ENCODE data around the gene HSPBAP1. TPM values are rescaled to one million over a fixed set of nuclear protein-coding genes. Genes with fewer than 3 reads are reported as not detected.

The HSPBAP1 gene
- total and polyA plus RNA-seq, 2 donors: 5.7 to 13.2 TPM

DNA sequence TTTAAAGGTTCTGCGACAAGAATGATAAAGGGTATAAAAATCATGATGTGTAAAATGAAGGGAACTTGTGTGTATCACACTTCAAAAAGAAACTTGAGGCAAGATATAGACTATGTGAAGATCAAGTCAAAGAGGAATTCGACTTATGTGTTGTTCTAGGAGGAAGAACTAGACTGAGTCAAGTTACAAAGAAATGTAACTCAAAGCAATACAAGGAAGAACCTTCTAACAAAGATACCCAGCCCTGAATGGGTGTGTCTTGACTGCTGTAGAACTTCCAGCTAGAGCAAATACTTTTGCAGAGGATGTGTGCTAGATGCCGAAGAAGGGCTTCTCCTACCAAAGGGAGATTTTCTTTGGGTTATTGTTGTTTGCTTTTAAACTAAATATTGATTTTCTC, 3.7 kb upstream of the HSPBAP1 start:
- no peak overlapping the region for H3K27ac ChIP-seq (ENCODE audit: low read depth)
- H3K4me3 ChIP-seq (ENCODE audit: low read depth, low read length): no peak overlapping the region
- no peak for DNase-seq (ENCODE audit: extremely low spot score)
- no peaks in the 10 kb centered on the region for H3K36me3 ChIP-seq (ENCODE audit: insufficient read depth)
- WGBS: 81% methylated on average over 3 of the region's 3 CpGs
- H3K4me1 ChIP-seq (ENCODE audit: insufficient read depth): peaks cover 1% of the 10 kb centered on the region

DNA sequence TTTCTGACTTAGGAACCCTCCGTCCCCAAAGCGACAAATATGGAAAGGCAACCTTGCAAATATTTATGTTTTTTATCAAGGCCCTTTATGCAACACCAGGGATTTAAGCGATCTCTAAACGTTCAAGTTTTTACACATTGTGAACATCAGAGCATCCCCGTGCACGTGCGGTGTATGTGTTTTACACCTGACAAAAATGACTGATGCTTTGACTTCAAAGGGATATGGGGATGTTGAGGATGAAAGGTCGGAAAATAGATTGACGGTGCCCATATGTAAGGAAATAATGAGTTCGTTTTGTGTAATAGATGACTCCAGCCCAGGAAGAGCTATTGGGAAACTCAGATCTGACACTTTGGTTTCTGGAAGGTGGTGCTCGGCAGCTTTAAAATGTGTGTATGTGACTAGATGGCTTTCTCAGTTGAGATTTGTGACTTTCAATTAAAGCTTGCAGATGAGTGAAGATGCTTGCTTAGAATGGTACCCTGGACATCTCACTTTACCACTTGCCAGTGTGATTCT, 2.1 kb upstream of the HSPBAP1 start:
- 28% methylated on average over 11 of the region's 11 CpGs for WGBS
- H3K27ac ChIP-seq (ENCODE audit: low read depth): peak overlapping the region; percentile 95
- H3K4me1 ChIP-seq (ENCODE audit: insufficient read depth): peaks cover 2% of the 10 kb centered on the region
- no peak for DNase-seq (ENCODE audit: extremely low spot score)
- no peaks in the 10 kb centered on the region for H3K36me3 ChIP-seq (ENCODE audit: insufficient read depth)
- peak overlapping the region; percentile 72 for H3K4me3 ChIP-seq (ENCODE audit: low read depth, low read length)

DNA sequence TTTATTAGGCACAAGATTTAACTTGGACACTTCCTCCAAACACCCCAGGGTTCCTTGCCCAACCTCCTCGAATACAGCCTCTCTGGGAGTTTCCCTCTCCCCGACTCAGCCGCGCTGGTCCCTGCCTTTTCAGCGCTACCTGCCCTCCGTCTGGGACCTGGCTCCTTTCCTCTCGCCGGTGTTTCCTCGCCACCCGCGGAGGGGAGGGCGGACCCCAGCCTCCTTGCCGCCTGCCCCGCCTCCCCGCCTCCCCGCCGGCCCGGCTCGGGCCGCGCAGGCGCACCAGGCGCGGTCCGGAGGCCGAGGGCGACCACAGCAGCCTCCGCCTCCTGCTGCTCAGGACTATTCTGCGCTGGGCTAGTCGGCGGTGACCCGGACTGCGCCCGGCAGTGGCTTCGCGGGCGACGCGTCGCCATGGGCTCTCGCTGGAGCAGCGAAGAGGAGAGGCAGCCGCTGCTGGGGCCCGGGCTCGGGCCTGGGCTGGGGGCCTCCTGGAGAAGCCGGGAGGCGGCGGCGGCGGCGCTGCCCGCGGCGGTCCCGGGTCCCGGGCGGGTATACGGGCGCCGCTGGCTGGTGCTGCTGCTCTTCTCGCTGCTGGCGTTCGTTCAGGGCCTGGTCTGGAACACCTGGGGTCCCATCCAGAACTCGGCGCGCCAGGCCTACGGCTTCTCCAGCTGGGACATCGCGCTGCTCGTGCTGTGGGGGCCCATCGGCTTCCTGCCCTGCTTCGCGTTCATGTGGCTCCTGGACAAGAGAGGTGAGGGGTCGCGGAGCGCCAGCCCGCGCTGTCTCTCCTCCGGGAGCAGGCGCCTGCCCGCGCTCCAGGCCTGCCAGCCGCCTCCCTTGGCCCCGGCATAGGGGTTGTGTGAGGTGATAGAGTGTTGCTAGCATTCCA, 1.4 kb upstream of the HSPBAP1 start, which contains the start of gene SLC49A4:
Gene SLC49A4 (plus strand): TSS at position 291 of the 895 bp plus-strand sequence. CDS start 124 bp downstream, at position 415.
- DNase-seq (ENCODE audit: extremely low spot score): peak; percentile 37
- Histone ChIP-seq H3K36me3 (ENCODE audit: insufficient read depth) (no peaks in the 10 kb centered on the region), H3K27ac (ENCODE audit: low read depth) (peak within 1 kb of the TSS; percentile 95), H3K4me3 (ENCODE audit: low read depth, low read length) (peak within 1 kb of the TSS; percentile 72), H3K4me1 (ENCODE audit: insufficient read depth) (peaks cover 2% of the 10 kb centered on the region)
- WGBS: under 1% methylated on average over 84 of the region's 84 CpGs

DNA sequence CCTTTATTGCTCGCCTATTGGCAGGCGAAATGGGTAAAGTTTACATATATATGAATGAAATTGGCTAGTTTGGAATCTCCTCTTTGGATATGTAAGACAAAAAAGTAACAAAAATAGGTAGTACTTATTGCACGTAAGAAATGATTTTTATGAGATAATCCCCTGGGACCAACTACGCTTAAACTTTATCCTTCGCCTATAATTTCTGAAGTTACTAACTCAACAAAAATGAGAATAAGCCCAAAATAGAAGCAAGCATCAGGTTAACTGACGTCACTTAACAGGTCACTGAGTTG, 800 bp upstream of the HSPBAP1 start:
- under 1% methylated on average over 6 of the region's 6 CpGs for WGBS
- DNase-seq (ENCODE audit: extremely low spot score): no peak

DNA sequence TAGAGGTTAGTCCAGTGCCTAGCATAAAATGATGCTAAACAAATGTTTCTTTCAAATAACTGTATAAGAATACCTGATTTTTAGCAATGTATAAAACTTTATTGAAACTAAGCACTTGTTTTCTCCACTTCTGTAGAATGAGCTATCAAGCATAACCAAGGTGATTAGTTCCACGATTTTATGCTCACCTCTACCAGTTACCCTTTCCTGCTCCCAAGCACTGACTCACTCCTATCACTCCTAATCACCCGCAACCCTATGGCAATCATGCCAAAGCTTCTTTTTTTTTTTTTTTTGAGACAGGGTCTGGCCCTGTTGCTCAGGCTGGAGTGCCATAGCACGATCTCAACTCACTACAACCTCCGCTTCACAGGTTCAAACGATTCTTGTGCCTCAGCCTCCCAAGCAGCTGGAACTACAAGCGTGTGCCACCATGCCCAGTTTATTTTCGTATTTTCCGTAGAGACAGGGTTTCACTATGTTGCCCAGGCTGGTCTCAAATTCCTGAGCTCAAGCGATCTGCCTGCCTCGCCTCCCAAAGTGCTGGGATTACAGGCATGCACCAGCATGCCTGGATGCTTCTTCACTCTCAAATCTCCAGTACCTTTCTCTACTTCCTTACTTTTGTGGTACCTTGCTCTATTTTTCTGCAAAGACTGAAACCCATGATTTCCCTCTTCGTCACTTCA, 3.9 kb downstream of the HSPBAP1 start:
- WGBS: 91% methylated on average over 11 of the region's 11 CpGs
- H3K4me3 ChIP-seq (ENCODE audit: low read depth, low read length): no peak overlapping the region
- no peaks in the 10 kb centered on the region for H3K36me3 ChIP-seq (ENCODE audit: insufficient read depth)
- no peak overlapping the region for H3K27ac ChIP-seq (ENCODE audit: low read depth)
- DNase-seq (ENCODE audit: extremely low spot score): no peak
- peaks cover 2% of the 10 kb centered on the region for H3K4me1 ChIP-seq (ENCODE audit: insufficient read depth)

More for the DNA sequence above, 800 bp upstream of the HSPBAP1 start:
- H3K4me3 ChIP-seq (ENCODE audit: low read depth, low read length): peak overlapping the region; percentile 72
- peaks cover 2% of the 10 kb centered on the region for H3K4me1 ChIP-seq (ENCODE audit: insufficient read depth)
- H3K36me3 ChIP-seq (ENCODE audit: insufficient read depth): no peaks in the 10 kb centered on the region
- H3K27ac ChIP-seq (ENCODE audit: low read depth): peak overlapping the region; percentile 95

DNA sequence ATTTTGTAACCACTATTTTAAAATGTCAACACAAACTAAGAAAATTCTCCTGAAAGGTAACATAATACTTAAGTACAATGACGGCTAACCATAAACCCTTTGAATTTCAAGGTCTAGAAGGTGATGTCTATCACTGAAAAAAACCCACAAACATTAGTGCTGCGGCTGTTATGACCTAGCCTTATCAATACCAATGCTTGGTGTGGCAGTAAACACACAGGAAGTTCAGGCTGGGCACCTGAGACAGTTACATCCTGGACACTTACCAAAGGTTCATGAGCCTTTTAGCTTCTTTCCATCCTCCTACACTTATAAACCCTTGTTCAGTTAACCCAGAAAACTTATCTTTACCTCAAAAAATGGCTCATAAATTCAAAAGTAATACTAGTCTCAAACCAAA, 5.8 kb downstream of the HSPBAP1 start:
- DNase-seq (ENCODE audit: extremely low spot score): no peak
- Histone ChIP-seq H3K36me3 (ENCODE audit: insufficient read depth) (no peaks in the 10 kb centered on the region), H3K27ac (ENCODE audit: low read depth) (no peak overlapping the region), H3K4me3 (ENCODE audit: low read depth, low read length) (no peak overlapping the region), H3K4me1 (ENCODE audit: insufficient read depth) (peaks cover 2% of the 10 kb centered on the region)
- WGBS: 87% methylated on average over 2 of the region's 2 CpGs

DNA sequence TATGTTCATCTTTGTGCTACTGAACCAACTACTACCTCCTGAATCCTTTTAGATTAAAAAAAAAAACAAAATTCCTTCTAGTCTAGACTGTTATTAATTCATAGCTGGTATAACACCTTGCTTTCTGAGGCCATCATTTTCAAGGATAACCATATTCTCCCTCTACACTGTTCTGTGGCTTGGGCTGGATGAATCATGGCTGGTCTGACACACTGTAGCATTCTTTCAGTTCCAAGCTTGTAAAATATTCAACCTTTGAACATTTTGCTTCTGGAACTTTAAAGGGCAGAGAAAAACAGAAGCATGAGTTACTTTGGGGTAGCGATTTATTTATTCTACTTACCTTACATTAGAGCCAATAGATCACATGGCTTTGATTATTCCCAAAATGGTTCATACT, 7.6 kb downstream of the HSPBAP1 start:
- no peak overlapping the region for H3K4me3 ChIP-seq (ENCODE audit: low read depth, low read length)
- WGBS: 65% methylated on average over 1 of the region's 1 CpG
- H3K4me1 ChIP-seq (ENCODE audit: insufficient read depth): no peaks in the 10 kb centered on the region
- no peak for DNase-seq (ENCODE audit: extremely low spot score)
- no peak overlapping the region for H3K27ac ChIP-seq (ENCODE audit: low read depth)
- H3K36me3 ChIP-seq (ENCODE audit: insufficient read depth): no peaks in the 10 kb centered on the region

DNA sequence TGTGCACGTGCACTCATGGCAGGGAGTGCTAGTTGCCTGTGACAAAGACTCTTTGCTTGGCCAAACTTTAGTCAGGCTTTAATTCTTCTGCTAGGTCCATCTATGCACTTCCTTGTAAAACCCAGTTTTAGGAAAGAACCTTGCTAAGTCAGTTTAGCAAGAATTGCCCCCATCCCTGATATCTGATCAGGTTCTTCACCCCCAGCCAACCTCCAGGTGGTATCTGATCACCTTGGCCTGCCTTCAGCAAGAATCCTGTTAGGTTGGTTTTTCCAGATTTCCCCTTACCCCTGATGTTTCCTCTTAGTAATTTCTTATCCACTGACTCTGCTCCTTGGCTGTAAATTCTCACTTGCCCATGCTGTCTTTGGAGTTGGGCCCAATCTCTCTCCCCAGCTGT, 8.4 kb downstream of the HSPBAP1 start:
- Histone ChIP-seq H3K4me3 (ENCODE audit: low read depth, low read length) (no peak overlapping the region), H3K27ac (ENCODE audit: low read depth) (no peak overlapping the region), H3K4me1 (ENCODE audit: insufficient read depth) (no peaks in the 10 kb centered on the region), H3K36me3 (ENCODE audit: insufficient read depth) (no peaks in the 10 kb centered on the region)
- no peak for DNase-seq (ENCODE audit: extremely low spot score)
- 92% methylated on average over 1 of the region's 1 CpG for WGBS

DNA sequence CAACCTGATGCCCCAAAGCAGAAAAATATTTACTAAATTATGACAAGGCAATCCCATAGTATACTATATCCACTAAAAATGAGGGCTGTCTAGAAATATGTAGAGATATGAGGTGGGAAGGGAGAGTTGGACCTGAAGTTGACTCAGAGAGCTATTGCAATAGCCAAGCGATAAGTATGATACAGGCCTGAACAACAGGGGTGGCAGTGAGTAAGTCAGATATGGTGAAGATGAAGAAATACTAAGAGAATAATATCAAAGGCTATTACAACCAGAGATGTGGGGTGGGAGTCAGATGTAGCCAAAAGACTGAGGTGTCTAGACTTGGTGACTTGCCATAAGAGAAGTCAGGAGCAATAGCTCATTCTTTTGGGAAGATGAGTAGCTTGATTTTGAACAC, 9.2 kb downstream of the HSPBAP1 start:
- 100% methylated on average over 1 of the region's 1 CpG for WGBS
- Histone ChIP-seq H3K27ac (ENCODE audit: low read depth) (no peak overlapping the region), H3K4me1 (ENCODE audit: insufficient read depth) (no peaks in the 10 kb centered on the region), H3K4me3 (ENCODE audit: low read depth, low read length) (no peak overlapping the region), H3K36me3 (ENCODE audit: insufficient read depth) (no peaks in the 10 kb centered on the region)
- DNase-seq (ENCODE audit: extremely low spot score): no peak

DNA sequence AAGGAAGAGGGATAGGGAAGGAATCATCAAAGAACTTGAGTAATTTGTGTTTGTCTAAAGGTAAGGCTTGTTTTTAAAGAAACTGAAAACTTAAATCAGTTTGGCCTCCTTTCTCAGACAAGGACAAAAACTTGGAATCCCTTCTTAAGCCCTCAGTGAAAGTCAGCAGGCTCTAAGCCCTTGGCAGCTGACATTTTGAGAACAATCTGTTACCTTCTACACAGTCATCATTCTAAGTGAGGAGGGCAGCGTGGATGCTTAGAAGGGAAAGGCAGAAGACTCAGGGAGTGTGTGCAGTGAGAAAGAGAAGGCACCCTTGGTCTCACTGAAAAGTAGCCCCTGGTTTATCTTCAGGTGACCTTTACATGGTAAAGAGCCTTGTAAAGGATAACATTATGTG, 10.8 kb downstream of the HSPBAP1 start:
- Histone ChIP-seq H3K36me3 (ENCODE audit: insufficient read depth) (no peaks in the 10 kb centered on the region), H3K27ac (ENCODE audit: low read depth) (no peak overlapping the region), H3K4me1 (ENCODE audit: insufficient read depth) (no peaks in the 10 kb centered on the region), H3K4me3 (ENCODE audit: low read depth, low read length) (no peak overlapping the region)
- 90% methylated on average over 1 of the region's 1 CpG for WGBS
- no peak for DNase-seq (ENCODE audit: extremely low spot score)

DNA sequence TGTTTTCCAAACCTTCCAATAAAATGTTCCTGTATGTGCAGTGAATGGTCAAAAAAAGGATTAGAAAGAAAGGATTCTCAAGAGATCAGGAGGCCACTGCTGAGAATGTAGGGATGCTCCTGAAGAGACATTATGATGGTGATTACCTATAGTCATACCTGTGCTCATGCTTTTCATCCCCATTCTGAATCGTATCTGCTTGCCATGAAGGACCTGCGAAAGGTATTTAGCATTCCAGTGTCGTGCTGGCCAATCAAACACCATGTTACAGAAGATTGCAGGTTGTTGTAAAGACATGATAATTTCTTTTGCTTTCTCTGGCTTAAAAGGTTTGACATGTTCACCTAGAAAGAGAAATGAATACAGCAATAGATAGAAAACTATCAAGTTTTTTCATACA, 16.1 kb downstream of the HSPBAP1 start:
- no peaks in the 10 kb centered on the region for H3K36me3 ChIP-seq (ENCODE audit: insufficient read depth)
- H3K4me1 ChIP-seq (ENCODE audit: insufficient read depth): no peaks in the 10 kb centered on the region
- WGBS: 71% methylated on average over 3 of the region's 3 CpGs
- no peak overlapping the region for H3K4me3 ChIP-seq (ENCODE audit: low read depth, low read length)
- DNase-seq (ENCODE audit: extremely low spot score): no peak
- no peak overlapping the region for H3K27ac ChIP-seq (ENCODE audit: low read depth)

DNA sequence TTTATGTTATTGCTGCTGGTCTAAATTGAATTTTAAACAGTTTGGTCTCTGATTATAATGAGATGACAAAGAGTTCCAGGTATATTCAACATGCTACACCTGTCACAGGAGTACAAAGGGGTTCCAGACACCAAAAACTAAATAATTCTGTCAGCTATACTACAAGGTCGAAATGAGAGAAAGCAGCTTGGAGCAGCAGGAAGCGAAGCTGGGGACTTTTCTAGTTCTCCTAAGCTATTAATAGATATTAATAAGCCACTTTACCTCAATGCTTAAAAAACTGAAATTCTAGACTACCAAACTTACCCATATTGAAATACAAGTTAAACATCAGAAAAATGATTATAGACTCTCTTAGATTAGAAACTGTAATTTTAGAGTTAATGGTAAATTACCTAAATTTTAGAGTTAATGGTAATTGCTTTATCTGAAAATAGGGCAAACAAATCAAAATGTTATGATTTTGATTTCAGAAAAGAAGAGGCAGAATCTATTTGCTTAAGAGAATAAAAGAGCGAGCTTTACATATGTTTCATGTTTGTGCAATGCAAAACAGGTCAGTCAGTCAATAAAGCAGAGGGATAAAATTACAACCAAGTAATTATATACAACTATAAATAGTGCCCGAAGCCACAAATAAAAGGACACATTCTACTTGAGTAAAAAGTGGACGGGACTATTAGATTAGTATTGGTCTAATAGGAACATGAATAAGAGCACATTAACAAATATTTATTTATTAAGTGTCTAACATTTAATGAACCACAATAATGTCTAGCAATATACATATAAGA, 16.8 kb downstream of the HSPBAP1 start:
- H3K36me3 ChIP-seq (ENCODE audit: insufficient read depth): no peaks in the 10 kb centered on the region
- 73% methylated on average over 5 of the region's 5 CpGs for WGBS
- no peak overlapping the region for H3K4me3 ChIP-seq (ENCODE audit: low read depth, low read length)
- no peak overlapping the region for H3K27ac ChIP-seq (ENCODE audit: low read depth)
- no peak for DNase-seq (ENCODE audit: extremely low spot score)
- no peaks in the 10 kb centered on the region for H3K4me1 ChIP-seq (ENCODE audit: insufficient read depth)

DNA sequence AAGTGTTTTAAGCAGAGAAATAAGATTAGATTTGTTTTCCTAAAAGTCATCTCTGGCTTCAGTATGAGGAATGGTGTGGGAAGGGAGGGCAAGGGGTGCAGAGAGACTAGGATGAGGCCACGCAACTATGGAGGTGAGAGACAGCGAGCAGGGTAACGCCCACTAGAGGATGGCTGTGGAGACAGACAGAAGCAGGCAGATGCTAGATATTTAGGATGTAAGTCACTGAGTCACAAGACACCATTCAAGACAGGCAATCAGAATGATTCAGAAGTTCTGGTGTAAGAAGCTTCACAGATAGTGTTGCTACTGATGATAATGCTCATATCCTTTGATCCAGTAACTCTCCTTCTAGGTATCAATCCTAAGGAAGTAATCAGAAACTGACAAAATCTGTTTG, 19.1 kb downstream of the HSPBAP1 start:
- 97% methylated on average over 3 of the region's 3 CpGs for WGBS
- H3K36me3 ChIP-seq (ENCODE audit: insufficient read depth): peaks cover 2% of the 10 kb centered on the region
- no peaks in the 10 kb centered on the region for H3K4me1 ChIP-seq (ENCODE audit: insufficient read depth)
- no peak overlapping the region for H3K4me3 ChIP-seq (ENCODE audit: low read depth, low read length)
- no peak overlapping the region for H3K27ac ChIP-seq (ENCODE audit: low read depth)
- no peak for DNase-seq (ENCODE audit: extremely low spot score)

Data from urinary bladder (tissue), 4 donors.